ENCODE results near the gene RNF224.

Gene RNF224

GRCh38 chr9:137227054-137227852 is at the start of gene RNF224:
RNF224 (plus strand) TSS chr9:137227502; CDS start chr9:137228336, 834 bp downstream.
- peak; percentile 85 for DNase-seq (ENCODE audit: low spot score)

- no peak for DNase-seq (ENCODE audit: low spot score)
These were observed 48.9 kb upstream of the RNF224 start for GRCh38 chr9:137178201-137178938.

GRCh38 chr9:137178939-137179630 is 48.2 kb upstream of the RNF224 start:
- DNase-seq (ENCODE audit: low spot score): no peak

- DNase-seq (ENCODE audit: low spot score): no peak
These were observed 47.5 kb upstream of the RNF224 start for GRCh38 chr9:137179761-137180160.

GRCh38 chr9:137180491-137180890 is 46.8 kb upstream of the RNF224 start:
- DNase-seq (ENCODE audit: low spot score): no peak

- no peak for DNase-seq (ENCODE audit: low spot score)
These were observed 45.6 kb upstream of the RNF224 start for GRCh38 chr9:137181680-137182079.

GRCh38 chr9:137182836-137183235 is 44.5 kb upstream of the RNF224 start:
- no peak for DNase-seq (ENCODE audit: low spot score)

- DNase-seq (ENCODE audit: low spot score): no peak
These were observed 43.2 kb upstream of the RNF224 start for GRCh38 chr9:137183980-137184595.

GRCh38 chr9:137184881-137185660 is 42.2 kb upstream of the RNF224 start:
- DNase-seq (ENCODE audit: low spot score): no peak

GRCh38 chr9:137185921-137186320 is 41.4 kb upstream of the RNF224 start:
- DNase-seq (ENCODE audit: low spot score): no peak

- DNase-seq (ENCODE audit: low spot score): no peak
These were observed 40.9 kb upstream of the RNF224 start for GRCh38 chr9:137186385-137186784.

- DNase-seq (ENCODE audit: low spot score): no peak
These were observed 39.9 kb upstream of the RNF224 start for GRCh38 chr9:137187386-137187785.

GRCh38 chr9:137188086-137188489 is 39.2 kb upstream of the RNF224 start:
- DNase-seq (ENCODE audit: low spot score): no peak

- DNase-seq (ENCODE audit: low spot score): peak; percentile 95
These were observed 38.6 kb upstream of the RNF224 start, which contains the start of the genes ANAPC2 and SSNA1 for GRCh38 chr9:137188490-137189296. ANAPC2 (minus strand) TSS chr9:137188560; CDS start chr9:137188532, 28 bp downstream. SSNA1 (plus strand) TSS chr9:137188676; CDS start chr9:137188727, 51 bp downstream.

GRCh38 chr9:137189297-137190295 is 37.7 kb upstream of the RNF224 start:
- no peak for DNase-seq (ENCODE audit: low spot score)

GRCh38 chr9:137190315-137190856 is 36.9 kb upstream of the RNF224 start:
- no peak for DNase-seq (ENCODE audit: low spot score)

GRCh38 chr9:137191245-137191644 is 36.1 kb upstream of the RNF224 start:
- no peak for DNase-seq (ENCODE audit: low spot score)

GRCh38 chr9:137191691-137192447 is 35.4 kb upstream of the RNF224 start:
- no peak for DNase-seq (ENCODE audit: low spot score)

All from activated CD4-positive, alpha-beta T cell treated with anti-CD3 and anti-CD28 coated beads, Interleukin-2, Interleukin-4, amounts not matched to agents 100 ng/mL and 50 ng/mL, durations not matched to agents 16 hours and 8 hours (primary cell).